Gastroesophageal sphincter (tissue), 4 donors: ENCODE data around the gene SNX9. TPM values are rescaled to one million over a fixed set of nuclear protein-coding genes. Genes with fewer than 3 reads are reported as not detected.

Source experiments
- ATAC-seq: fragments of 150-250 bp; one replicate; pipeline ENCODE4 v1.9.1; 2016; ENCODE audit warnings: mild to moderate bottlenecking, moderate library complexity
- H3K27ac ChIP-seq, 4 donors: fragments of 200-600 bp; sonication (generic) in 3 of 4; 1 replicate in 3 of 4; 2 replicates in 1 of 4; pipeline ENCODE4 v1.5.1; 2016 to 2019
- H3K27me3 ChIP-seq: fragments of 200-600 bp; sonication (generic); one replicate; pipeline ENCODE4 v1.5.1; 2019
- H3K36me3 ChIP-seq, 2 donors: fragments of 200-600 bp; sonication (generic); one replicate each; pipeline ENCODE4 v1.5.1; 2019; ENCODE audit warnings: control low read depth in 1 of 2
- H3K4me1 ChIP-seq, 3 donors: fragments of 200-600 bp; sonication (generic); 1 replicate in 2 of 3; 2 replicates in 1 of 3; pipeline ENCODE4 v1.5.1; 2016 to 2019; ENCODE audit warnings: control low read depth in 2 of 3
- H3K4me3 ChIP-seq, 2 donors: fragments of 200-600 bp; sonication (generic); one replicate each; pipeline ENCODE4 v1.5.1; 2019; ENCODE audit warnings: mild to moderate bottlenecking in 1 of 2, moderate library complexity in 1 of 2
- H3K9me3 ChIP-seq, 3 donors: fragments of 200-600 bp; sonication (generic); one replicate each; pipeline ENCODE4 v1.5.1; 2017 to 2019; ENCODE audit warnings: control low read depth in 2 of 3
- CTCF ChIP-seq, 4 experiments: fragments of 200-600 bp in 2 of 4; fragments of 450-650 bp in 2 of 4; sonication (generic) in 1 of 4; IDR thresholded peaks; one replicate each; pipeline ENCODE4 v1.5.1; 2017 to 2019; ENCODE audit warnings: antibody characterized with exemption in 4 of 4, mild to moderate bottlenecking in 2 of 4, moderate library complexity in 2 of 4
- EP300 ChIP-seq: sonication (generic); formaldehyde crosslinking; IDR thresholded peaks from one replicate; pipeline ENCODE4 v1.6.1; 2017; ENCODE audit warnings: antibody characterized with exemption, mild to moderate bottlenecking
- POLR2A ChIP-seq, 2 donors: fragments of 450-650 bp; IDR thresholded peaks; one replicate each; pipeline ENCODE4 v1.6.1; 2017; ENCODE audit warnings: antibody characterized with exemption in 2 of 2, mild to moderate bottlenecking in 2 of 2, moderate library complexity in 1 of 2
- POLR2AphosphoS5 ChIP-seq: sonication (generic); formaldehyde crosslinking; IDR thresholded peaks from one replicate; pipeline ENCODE4 v1.6.1; 2017; ENCODE audit warnings: antibody characterized with exemption
- WGBS, 2 donors: methylation state at CpG; one replicate each; pipeline ENCODE4 v1.1.5; 2018; ENCODE audit warnings: low coverage in 1 of 2; 5-methylcytosine and 5-hydroxymethylcytosine counted together
- total RNA-seq, 4 donors: library from RNA; depleted of rRNA; stranded (reverse); fragments of >200 nt; gene quantifications; one replicate each; pipeline ENCODE4 v1.1.0, GENCODE V29; 2016

The SNX9 gene
- total RNA-seq, 4 donors from 2014 or later = 68.3 to 101 (median 85.0) TPM

DNA sequence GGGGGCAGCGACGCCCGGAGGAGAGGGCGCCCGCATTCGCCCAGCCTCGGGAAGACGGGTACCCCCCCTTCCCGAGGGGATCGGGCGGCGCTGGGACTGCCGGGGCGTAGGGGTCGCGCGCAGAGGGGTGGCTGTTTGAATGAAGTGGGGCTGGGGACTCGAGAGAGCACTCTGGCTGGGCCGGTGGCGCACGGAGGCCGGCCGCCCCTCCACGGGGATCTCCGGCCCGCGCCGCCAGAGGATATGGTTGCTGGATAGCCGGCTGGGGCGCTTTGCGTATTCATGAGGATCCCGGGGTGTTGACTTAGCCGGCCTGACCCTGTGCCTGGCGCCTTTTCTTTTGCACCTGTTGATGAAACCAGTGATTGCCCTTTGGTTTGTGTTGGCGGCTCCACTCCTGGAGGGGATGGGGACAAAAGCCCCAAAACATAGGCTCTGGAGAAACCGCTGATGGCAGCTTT lies 159.1 kb downstream of the SNX9 start:
- H3K9me3 ChIP-seq = no peaks in the 10 kb centered on the region
- peak overlapping the region; percentile 90 to 93 for H3K4me3 ChIP-seq
- H3K36me3 ChIP-seq = no peaks in the 10 kb centered on the region
- 0% methylated on average over 1 to 12 of the region's 36 CpGs for WGBS, 2 donors
- H3K27me3 ChIP-seq = no peaks in the 10 kb centered on the region
- peaks cover 0 to 57% (median 8%) of the 10 kb centered on the region in 3 donors for H3K4me1 ChIP-seq
- no peak for TF ChIP-seq POLR2A (IDR thresholded peaks at IDR 0.05)
- no peak for TF ChIP-seq POLR2AphosphoS5
- no peak for TF ChIP-seq EP300
- no peak for TF ChIP-seq CTCF (IDR thresholded peaks at IDR 0.05)
- peak; percentile 11 for ATAC-seq
- H3K27ac ChIP-seq = peak overlapping the region; percentile 83 to 92 (median 86)

- peaks cover 0 to 57% (median 8%) of the 10 kb centered on the region in 3 donors for H3K4me1 ChIP-seq
- no peaks in the 10 kb centered on the region for H3K36me3 ChIP-seq
- peak overlapping the region in 3 of 4 donors; percentile 83 to 92 (median 88) for H3K27ac ChIP-seq
- TF ChIP-seq POLR2A (IDR thresholded peaks at IDR 0.05) (no peak), POLR2AphosphoS5 (no peak), CTCF (IDR thresholded peaks at IDR 0.05) (peak in 3 of 4 experiments; percentile 37 to 54 (median 46)), EP300 (no peak)
- H3K27me3 ChIP-seq = no peaks in the 10 kb centered on the region
- 39 to 41% methylated on average over 14 to 17 of the region's 17 CpGs for WGBS, 2 donors
- no peaks in the 10 kb centered on the region for H3K9me3 ChIP-seq
- no peak for ATAC-seq
- H3K4me3 ChIP-seq = peak overlapping the region; percentile 90 to 93
These were observed 159.7 kb downstream of the SNX9 start for GRCh38 chr6:157982563-157983405.

GRCh38 chr6:157983406-157984119 lies 160.5 kb downstream of the SNX9 start:
- WGBS, 2 donors = 59 to 63% methylated on average over 9 of the region's 9 CpGs
- no peak for ATAC-seq
- Histone ChIP-seq H3K9me3 (no peaks in the 10 kb centered on the region), H3K36me3 (no peaks in the 10 kb centered on the region), H3K4me1 (peaks cover 0 to 64% (median 8%) of the 10 kb centered on the region in 3 donors), H3K27ac (peak overlapping the region in 3 of 4 donors; percentile 83 to 92 (median 88)), H3K4me3 (peak overlapping the region in 1 of 2 donors; percentile 93), H3K27me3 (no peaks in the 10 kb centered on the region)
- TF ChIP-seq POLR2AphosphoS5 = no peak
- TF ChIP-seq CTCF (IDR thresholded peaks at IDR 0.05) = no peak
- TF ChIP-seq EP300 = no peak
- TF ChIP-seq POLR2A (IDR thresholded peaks at IDR 0.05) = no peak

DNA sequence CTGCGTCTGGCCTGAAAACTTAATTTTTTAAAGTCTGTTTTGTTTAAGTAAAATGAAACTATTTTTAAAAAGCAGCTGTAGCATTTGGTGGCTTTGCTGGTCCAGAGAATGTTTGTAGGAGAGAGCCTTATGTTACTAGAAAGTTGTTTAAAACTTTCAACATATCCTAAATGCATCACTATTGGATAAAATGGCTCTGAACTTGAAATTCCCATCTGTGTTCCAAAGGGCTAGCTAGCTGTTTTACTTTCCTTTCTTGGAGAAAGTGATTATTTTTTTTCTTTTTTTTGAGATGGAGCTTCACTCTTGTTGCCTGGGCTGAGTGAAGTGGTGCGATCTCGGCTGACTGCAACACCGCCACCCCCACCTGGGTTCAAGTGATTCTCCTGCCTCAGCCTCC lies 161.1 kb downstream of the SNX9 start:
- Histone ChIP-seq H3K27ac (peak overlapping the region in 2 of 4 donors; percentile 88 to 92), H3K4me3 (no peak overlapping the region)

More for the DNA sequence above, 161.1 kb downstream of the SNX9 start:
- TF ChIP-seq EP300 = no peak
- TF ChIP-seq CTCF (IDR thresholded peaks at IDR 0.05) = no peak
- TF ChIP-seq POLR2A (IDR thresholded peaks at IDR 0.05) = no peak
- TF ChIP-seq POLR2AphosphoS5 = no peak
- Histone ChIP-seq H3K9me3 (no peaks in the 10 kb centered on the region), H3K27me3 (no peaks in the 10 kb centered on the region), H3K36me3 (no peaks in the 10 kb centered on the region), H3K4me1 (peaks cover 0 to 69% (median 8%) of the 10 kb centered on the region in 3 donors)
- no peak for ATAC-seq
- WGBS, 2 donors = 77 to 86% methylated on average over 1 to 4 of the region's 4 CpGs
